COLO668 (cell line): ENCODE data around the gene DTNB.

Source experiments
- DNase-seq: peaks from one replicate; lab custom pipeline; 2025; ENCODE audit not compliant: unreplicated experiment; lab: John Stamatoyannopoulos, UW

Gene DTNB

DNA sequence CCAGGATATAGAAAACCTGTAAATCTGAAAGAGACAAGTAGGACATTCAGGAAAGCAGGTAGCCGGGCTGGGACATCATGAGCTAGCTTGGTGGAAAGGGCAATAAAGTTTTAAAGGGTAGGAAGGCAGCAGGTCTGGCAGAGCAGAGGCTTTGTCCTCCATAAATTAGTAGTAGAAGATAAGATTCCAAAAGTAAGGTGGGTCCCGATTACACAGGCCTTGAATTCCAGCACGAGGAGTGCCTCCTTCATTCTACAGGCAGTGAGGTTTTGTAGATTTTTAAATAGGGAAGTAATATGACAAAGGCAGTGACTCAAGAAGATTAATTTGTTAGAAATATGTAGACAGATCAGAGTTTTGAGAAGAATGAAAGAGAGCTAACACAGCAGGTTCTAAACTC is 160.7 kb downstream of the DTNB start:
- no peak for DNase-seq

DNA sequence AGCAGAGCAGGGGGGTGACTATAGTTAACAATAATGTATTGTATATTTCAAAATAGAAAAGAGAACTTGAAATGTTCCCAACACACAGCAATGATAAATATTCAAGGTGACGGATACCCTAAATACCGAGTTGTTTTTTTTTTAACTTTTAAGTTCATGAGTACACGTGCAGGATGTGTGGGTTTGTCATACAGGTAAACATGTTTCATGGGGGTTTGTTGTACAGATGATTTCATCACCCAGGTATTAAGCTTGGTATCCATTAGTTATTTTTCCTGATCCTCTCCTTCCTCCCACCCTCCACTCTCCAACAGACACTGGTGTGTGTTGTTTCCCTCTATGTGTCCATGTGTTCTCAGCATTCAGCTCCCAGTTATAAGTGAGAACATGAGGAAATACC is 167.2 kb downstream of the DTNB start:
- DNase-seq = no peak

DNA sequence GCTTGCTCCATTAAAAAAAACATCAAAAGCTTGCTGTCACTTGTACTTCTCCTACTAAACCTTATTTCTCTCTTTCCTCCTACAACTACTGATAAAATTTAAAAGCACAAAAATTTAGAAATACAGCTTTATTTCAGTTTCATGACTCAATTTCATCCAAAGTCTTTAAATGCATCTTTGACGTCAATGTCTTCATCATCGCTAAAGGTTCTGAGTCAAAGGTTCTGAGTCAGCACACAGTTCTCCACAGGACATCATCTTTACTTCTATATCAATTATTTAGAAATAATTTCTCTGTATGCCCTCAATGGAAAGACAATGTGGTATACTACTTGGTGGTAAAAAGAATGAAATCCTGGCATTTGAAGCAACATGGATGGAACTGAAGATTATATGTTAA is 167.8 kb downstream of the DTNB start:
- DNase-seq = no peak

- no peak for DNase-seq
Observed at GRCh38 chr2:25505182-25505581, 168.2 kb downstream of the DTNB start.

- no peak for DNase-seq
Observed at GRCh38 chr2:25504266-25504665, 169.1 kb downstream of the DTNB start.

DNA sequence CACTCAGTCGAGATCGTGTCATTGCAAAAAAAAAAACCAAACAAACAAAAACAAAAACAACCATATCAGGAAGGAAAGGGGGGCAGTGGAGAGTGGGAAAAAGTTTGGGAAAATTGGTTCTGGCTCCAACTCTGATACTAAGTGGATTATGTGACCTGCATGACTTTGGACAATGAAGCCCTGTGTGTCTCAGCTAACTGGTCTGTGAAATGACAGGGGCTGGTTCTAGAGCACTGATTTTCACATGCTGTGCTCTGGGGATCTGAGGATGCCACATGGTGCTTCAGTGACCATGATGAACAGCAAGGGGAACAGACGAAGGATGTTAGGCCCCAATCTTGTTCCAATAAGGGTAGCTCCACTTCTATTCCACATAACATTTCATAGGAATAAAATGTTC is 174.2 kb downstream of the DTNB start:
- DNase-seq = no peak

GRCh38 chr2:25497918-25498407 is 175.4 kb downstream of the DTNB start:
- no peak for DNase-seq

GRCh38 chr2:25497229-25497917 is 176.0 kb downstream of the DTNB start:
- DNase-seq = no peak

- DNase-seq = no peak
Observed at GRCh38 chr2:25494616-25495015, 178.8 kb downstream of the DTNB start.

DNA sequence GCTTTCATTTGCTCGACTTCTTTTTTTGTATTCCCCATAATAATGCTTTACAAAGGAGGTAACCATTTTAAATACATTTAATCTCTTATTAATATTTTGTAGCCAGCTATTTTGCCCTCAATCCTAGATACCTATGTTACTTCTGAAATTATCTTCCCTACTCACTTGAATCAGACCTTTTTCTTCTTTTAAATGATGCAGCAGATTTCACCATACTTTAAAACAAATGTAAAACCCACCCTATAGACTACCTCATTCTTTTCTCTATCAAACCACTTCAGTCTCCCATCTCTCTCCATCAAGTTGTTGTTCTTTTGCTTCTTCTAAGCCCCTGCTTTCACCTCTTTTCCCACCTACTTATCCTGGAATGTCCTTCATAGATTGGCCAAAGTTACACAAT is 180.2 kb downstream of the DTNB start:
- DNase-seq = no peak

DNA sequence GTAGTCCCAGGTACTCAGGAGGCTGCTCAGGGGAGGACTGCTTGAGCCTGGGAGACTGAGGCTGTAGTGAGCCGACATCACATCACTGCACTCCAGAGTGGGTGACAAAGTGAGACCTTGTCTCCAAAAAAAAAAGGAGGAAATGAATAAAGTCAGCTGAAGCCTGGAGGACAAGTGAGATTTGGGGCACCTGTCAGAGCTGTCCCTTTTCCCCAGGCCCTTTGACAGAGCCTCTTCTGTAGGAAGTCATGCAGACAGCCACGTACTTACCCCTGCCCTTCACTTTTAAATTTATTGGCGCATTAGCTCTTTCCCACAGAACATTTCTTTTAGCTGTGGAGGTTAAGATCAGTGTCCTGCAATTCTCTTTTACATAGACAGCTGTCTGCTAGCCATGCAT is 180.7 kb downstream of the DTNB start:
- no peak for DNase-seq

DNA sequence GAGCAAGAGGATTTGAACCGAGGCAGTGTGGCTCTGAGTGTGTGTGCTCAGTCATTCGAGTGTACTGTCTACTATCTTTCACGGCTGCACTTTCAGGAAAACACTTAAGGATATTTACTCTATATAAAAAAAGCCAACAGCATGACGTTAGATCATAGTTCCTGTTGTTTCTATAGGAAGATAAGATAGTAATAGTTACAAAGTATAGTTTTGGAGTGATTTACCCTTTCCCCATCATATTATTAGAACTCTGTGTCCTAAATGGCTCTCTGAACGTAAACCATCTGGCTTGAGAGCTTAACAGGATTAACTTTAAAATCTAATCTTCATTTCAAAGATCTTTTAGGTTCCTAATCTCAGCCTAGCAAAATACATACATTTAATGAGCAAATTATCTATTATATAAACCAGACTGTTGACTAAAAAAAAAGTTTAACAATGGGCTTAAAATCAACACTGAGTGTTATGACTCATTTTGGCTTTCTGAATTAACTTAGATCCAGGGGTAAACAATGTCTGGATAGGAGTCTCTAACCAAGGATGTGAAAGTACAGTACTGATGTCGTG is 181.3 kb downstream of the DTNB start:
- DNase-seq = no peak

GRCh38 chr2:25491003-25491696 is 182.2 kb downstream of the DTNB start:
- no peak for DNase-seq

DNA sequence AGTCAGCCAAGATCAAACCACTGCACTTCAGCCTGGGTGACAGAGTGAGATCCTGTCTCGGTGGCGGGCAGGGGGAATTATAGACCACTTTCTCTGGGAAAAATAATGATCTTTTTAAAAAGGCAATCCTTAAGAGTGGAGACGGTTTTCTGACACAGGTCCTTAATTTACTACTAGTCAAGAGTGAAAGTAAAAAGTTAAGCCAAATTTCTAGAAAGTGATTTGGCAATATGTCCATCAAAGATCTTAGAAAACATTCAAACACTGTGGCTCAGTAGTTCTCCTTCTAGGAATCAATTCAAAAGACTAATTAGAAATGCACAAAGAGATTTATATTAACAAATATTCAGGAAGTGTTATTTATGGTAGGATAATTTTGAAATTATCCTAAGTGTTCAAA is 183.2 kb downstream of the DTNB start:
- DNase-seq = no peak

DNA sequence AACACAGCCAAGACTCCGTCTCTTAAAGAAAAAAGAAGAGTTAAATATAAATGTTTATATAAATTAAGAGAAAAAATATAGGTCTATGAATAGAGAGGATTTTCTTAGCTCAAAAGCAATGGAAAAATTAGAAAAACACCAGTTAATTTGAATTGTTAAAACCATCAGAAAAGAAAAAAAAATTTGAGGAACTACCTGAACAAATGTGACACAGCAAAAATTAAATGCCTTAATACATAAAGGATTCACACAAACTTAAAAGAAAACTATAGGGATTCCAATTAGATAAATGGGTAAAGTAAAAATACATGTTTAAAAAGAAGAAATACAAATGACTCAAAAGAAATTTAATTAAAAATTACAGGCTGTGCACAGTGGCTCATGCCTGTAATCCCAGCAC is 183.7 kb downstream of the DTNB start:
- DNase-seq = no peak

DNA sequence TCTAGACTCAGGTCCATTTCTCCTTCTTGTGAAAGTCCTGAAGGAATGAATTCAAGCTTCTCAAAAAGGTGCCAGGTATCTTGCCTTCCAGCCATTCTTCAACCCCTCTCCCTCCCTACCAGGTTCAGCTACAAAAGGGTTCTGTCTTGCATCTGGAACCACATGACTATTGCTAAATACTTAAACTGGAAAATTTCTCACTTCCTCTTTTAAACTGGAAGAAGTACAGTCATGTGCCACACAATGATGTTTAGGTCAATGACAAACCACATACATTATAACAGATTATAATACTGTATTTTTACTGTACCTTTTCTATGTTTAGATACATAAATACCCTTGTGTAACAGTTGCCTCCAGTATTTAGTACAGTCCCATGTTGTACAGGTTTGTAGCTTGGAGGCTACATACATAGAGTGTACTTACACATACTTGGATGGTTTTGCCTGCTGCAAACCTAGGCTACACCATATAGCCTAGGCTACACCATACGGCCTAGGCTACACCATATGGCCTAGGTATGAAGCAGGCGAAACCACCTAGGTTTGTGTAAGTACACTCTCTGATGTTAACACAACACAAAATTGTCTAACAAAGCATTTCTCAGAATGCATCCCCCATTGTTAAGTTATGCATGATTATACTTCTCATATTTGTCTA is 189.6 kb downstream of the DTNB start:
- DNase-seq = no peak

DNA sequence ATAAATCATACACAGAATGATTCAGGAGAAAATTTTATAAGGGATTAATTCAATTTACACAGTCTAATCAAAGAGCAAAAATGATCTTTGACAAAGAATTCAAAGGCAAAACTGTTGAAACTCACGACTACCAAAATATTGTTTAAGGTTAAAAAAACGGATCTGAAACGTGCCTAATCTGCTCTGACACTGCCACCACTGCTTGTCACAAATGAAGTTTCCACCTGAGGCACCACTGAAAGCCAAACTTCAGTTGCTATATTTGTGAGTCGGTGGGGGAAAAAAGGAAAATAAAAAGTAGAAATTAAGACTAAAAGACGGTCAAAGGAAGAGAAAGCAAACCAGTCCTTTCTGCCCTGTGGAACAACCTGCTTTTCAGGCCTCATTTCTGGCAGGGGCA is 191.0 kb downstream of the DTNB start:
- no peak for DNase-seq

DNA sequence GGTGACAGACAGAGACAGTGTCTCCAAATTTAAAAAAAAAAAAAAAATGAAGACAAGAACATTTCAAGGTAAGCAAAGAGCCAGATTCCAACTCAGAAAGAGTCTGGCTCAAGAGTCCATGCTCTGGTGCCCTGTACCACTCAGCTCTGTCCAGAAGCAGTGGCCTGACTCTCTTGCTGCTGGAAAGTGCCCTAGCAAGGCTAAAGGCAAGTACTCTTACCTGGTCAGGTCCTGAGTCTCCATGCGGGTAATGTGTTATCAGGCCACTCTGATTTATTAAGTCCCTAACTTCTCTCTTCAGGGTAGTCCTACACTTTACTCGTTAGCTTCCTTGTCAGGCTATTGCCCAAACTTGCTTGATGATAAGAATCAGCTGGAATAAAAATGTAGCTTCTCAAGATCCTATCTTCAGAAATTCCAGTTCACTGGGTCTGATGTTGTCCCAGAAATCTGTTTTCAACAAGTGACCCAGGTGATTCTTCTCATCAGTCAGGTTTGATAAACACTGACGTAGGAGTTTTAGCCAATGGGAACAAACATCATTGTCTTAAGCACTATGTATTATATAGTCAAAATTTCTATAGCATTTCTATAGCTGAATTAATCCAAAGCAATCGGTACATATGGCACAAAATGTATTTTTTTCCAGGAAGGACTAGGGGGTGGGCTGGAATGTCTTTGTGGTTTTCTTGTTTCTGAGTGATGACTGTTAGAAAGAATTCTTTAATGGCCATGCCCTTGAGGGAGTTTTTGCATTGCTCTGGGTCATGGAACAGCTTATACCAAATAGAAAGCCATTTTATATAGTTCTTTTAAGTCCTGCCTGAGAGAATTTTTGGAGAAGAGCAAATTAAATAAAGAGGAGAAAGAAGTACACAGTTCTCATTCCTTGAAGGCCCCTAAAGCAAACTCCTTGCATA is 191.7 kb downstream of the DTNB start:
- no peak for DNase-seq

GRCh38 chr2:25480561-25480960 is 192.8 kb downstream of the DTNB start:
- no peak for DNase-seq

DNA sequence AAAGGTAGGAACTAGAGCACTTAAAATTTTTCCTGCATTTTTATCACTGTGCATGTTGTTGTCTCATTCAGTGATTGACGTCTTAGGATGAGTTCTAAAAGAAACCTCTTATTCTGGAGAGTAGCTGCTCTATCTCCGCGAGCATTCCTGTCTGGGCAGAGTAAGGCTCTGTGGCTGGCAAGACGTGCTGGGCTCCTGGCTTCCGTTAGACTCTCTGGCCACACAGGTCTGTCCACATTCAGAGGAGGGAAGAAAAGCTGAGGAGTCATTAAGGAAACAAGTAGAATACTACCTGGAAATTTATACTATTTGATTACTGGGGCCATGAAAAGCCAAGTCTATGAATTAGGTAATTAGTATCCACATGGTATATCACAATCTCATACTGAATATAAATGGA is 193.6 kb downstream of the DTNB start:
- DNase-seq = no peak

DNA sequence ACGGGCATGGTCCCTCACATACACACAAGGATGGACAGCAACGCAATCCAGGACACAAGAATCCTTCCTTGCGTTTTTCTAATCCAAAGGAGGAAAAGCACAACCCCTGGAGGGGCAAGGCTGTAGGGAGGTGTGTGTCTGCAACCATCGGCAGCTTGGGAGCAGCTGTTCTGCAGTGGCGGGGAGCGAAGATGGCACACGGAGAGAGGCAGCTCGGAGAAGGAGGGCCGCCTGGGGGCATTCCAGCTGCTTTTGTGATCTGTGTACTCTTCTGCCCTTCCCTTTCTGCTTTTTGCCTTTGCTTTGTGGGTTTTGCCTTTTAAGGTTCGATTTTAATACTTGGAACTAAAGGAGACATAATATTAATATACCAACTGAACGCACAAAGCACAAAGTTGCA is 194.6 kb downstream of the DTNB start:
- no peak for DNase-seq
